VCaP (cell line): ENCODE results near the gene DEAF1.

Source experiments
- H3K27ac ChIP-seq: fragments of 450-650 bp; 2 replicates; pipeline ENCODE4 v1.5.1; 2017
- TF ChIP-seq, protein P1 (sequence below): fragments of 450-650 bp; conservative IDR thresholded peaks from 2 replicates; pipeline ENCODE4 v1.5.1; 2017; ENCODE audit warnings: mild to moderate bottlenecking, moderate library complexity

Gene DEAF1

DNA sequence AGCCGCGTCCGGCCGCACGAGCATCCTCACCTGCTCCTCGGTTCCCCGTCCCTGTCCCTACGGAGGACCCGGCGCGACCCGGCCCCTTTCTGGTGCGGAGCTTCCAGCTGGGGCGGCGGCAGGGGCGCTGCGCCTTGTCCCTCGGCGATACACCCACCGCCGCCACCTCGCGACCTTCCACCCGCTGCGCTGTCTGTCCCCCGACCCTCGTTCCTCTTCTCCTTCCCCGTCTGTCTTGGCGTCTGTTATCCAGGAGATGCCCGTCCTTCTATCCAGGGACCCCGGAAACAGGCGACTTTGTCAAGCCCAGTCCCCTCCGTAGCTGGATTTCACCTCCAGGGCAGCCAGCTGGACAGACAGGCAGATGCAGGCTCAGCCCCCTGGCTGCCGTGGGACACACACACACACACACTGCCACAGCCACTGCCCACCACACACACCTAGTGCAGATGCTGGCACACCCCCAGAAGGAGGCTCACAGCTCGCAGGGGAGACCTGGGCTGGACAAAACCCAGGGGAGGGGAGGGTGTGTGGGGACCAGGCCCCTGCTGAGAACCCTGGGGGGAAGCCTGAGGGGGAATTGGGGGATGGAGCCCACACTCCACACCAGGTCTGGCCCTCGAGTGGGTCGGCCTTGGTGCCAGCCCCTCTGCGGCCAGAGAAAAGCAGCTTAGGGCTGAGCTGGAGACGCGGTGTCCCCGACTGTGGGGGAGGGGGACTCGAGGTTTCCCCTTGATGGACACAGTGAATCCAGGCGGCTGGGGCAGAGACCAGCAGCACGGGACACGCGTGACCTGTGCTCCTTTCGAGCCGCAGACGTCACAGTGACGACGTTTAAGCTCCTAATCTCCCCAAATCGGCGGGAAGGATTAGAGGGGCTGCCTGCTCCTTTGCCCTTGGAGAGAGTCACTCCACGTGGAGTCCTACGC is 57.2 kb downstream of the DEAF1 start:
- no peak overlapping the region; the same call in 1 of the 2 replicates for H3K27ac ChIP-seq

DNA sequence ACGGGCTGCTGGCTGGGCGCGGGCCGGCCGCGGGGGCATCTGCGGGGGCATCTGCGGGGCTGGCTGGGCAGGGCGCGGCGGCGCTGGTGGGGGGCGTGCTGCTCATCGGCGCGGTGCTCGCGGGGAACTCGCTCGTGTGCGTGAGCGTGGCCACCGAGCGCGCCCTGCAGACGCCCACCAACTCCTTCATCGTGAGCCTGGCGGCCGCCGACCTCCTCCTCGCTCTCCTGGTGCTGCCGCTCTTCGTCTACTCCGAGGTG is 57.8 kb downstream of the DEAF1 start:
- no peak overlapping the region; the same call in 1 of the 2 replicates for H3K27ac ChIP-seq

More for the DNA sequence above, 57.2 kb downstream of the DEAF1 start:
- TF ChIP-seq, protein P1, sequence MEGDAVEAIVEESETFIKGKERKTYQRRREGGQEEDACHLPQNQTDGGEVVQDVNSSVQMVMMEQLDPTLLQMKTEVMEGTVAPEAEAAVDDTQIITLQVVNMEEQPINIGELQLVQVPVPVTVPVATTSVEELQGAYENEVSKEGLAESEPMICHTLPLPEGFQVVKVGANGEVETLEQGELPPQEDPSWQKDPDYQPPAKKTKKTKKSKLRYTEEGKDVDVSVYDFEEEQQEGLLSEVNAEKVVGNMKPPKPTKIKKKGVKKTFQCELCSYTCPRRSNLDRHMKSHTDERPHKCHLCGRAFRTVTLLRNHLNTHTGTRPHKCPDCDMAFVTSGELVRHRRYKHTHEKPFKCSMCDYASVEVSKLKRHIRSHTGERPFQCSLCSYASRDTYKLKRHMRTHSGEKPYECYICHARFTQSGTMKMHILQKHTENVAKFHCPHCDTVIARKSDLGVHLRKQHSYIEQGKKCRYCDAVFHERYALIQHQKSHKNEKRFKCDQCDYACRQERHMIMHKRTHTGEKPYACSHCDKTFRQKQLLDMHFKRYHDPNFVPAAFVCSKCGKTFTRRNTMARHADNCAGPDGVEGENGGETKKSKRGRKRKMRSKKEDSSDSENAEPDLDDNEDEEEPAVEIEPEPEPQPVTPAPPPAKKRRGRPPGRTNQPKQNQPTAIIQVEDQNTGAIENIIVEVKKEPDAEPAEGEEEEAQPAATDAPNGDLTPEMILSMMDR, result no peak

DNA sequence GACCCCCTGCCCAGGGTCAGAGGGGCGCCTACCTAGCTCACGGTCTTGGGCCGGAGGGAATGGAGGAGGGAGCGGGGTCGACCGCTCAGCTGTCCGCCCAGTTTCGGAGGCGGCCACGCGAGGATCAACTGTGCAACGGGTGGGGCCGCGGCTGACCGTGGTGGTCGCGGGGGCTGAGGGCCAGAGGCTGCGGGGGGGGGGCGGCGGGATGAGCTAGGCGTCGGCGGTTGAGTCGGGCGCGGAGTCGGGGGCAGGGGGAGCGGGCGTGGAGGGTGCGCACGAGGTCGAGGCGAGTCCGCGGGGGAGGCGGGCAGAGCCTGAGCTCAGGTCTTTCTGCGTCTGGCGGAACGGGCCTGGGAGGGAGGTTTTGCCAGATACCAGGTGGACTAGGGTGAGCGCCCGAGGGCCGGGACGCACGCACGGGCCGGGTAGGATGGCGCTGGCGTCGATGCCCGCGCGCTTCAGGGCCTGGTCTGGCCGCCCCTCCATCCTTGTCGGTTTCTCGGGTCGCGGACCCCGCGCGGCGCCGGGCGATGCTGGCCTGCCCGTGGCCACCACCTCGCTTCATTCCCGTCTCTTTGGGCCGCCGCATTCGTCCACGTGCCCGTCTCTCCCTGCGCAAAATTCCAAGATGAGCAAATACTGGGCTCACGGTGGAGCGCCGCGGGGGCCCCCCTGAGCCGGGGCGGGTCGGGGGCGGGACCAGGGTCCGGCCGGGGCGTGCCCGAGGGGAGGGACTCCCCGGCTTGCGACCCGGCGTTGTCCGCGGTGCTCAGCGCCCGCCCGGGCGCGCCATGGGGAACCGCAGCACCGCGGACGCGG is 58.3 kb downstream of the DEAF1 start, which contains the start of gene DRD4:
DRD4 (plus strand) TSS at position 759 of the 822 bp plus-strand sequence; CDS start at position 795, 36 bp downstream.
- H3K27ac ChIP-seq, result no peak within 1 kb of the TSS; the same call in 1 of the 2 replicates
- TF ChIP-seq, protein P1, result no peak

More for the DNA sequence above, 57.8 kb downstream of the DEAF1 start:
- TF ChIP-seq, protein P1, result no peak

DNA sequence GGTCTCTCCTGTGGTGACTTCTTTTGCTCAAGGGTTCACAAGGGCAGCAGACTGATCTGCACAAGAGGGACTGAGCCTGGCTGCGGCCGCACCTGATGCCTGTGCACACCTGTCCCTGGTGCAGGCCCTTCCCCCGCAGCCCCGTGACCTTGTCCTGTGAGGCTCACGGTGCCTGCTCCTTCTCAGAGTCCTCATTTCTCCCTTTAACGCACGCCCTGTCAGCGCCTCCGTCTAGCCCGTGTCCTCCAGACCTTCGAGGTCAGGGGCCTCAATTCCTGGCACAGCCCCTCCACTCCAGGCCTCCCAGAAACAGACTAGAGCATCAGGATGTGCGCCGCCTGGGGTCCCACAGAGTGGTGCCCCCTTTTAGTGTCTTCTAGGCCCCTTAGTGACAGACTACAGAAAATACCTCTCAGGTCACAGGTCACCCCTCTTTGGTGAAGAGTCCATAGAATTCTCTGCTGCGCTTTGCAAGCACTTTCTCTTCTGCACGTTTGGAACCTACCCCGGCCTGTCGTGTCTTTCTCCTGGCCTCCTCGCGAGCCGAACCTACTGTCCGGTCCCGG is 59.0 kb downstream of the DEAF1 start:
- TF ChIP-seq, protein P1, result no peak
- H3K27ac ChIP-seq, result no peak overlapping the region

DNA sequence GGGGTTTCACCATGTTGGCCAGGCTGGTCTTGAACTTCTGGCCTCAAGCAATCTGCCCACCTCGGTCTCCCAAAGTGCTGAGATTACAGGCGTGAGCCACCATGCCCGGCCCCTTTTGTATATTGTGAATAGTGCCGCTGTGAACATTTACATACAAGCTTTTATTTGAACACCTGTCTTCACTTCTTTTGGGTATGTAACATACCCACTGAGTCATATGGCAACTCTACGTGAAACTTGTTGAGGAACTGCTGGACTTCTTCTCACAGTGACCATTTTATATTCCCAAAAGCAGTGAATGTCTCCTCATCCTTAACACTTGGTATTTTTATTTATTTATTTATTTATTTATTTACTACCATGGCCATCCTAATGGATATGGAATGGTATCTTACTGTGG is 64.2 kb downstream of the DEAF1 start:
- H3K27ac ChIP-seq, result no peak overlapping the region
- TF ChIP-seq, protein P1, result no peak

DNA sequence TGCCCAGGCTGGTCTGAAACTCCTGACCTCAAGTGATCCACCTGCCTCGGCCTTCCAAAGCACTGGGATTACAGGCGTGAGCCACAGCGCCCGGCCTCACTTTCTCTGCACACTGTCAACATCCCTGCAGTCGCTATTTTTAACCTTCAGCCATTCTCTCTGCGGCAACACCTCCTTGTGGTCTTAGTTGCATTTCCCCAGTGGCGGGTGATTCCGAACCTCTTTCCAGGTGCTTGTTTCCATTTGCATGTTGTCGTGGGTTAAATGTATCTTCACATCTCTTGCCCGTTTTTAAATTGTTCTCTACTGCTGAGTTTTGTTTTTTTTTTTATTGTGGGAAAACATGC is 65.8 kb downstream of the DEAF1 start:
- H3K27ac ChIP-seq, result no peak overlapping the region
- TF ChIP-seq, protein P1, result no peak

DNA sequence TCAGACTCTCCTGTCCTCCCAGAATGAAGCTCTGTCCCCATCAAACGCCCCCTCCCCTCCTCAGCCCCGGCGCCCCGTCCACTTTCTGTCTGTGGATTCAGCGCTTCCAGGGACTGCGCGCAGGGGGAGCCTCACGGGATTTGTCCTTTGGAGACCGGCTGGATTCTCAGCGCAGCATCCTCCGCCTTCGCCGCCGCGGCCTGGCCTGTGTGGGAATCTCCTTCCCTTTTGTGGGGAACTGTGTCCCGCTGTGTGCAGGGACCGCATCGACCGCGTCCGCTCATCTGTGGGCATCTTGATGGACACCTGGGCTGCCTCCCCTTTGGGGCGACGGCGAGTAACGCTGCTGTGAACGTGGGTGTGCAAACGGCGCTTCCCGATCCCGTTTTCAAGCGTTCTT is 67.0 kb downstream of the DEAF1 start:
- TF ChIP-seq, protein P1, result no peak
- no peak overlapping the region for H3K27ac ChIP-seq
